ENCODE results near the gene LAMA2. TPM values are rescaled to one million over a fixed set of nuclear protein-coding genes. Genes with fewer than 3 reads are reported as not detected.

LAMA2 gene
- total RNA-seq, 1 experiment from 2014 or later: 2.2 TPM

GRCh38 chr6:129289442-129289841 is 406.5 kb downstream of the LAMA2 start:
- no peak for DNase-seq (ENCODE audit: unreplicated experiment)
- intact Hi-C loops (cut with micrococcal nuclease): no loop called here
- Mint-ChIP-seq H3K4me3 (ENCODE audit: unreplicated experiment) (no peak overlapping the region), H3K9me3 (ENCODE audit: unreplicated experiment) (no peaks in the 10 kb centered on the region), H3K27ac (ENCODE audit: low read depth, unreplicated experiment) (no peak overlapping the region), H3K4me1 (ENCODE audit: insufficient read depth, unreplicated experiment) (no peaks in the 10 kb centered on the region), H3K27me3 (ENCODE audit: insufficient read depth, unreplicated experiment) (peaks cover 47% of the 10 kb centered on the region), H3K36me3 (ENCODE audit: insufficient read depth, unreplicated experiment) (no peaks in the 10 kb centered on the region)
- TF ChIP-seq CTCF (IDR thresholded peaks at IDR 0.05; ENCODE audit: unreplicated experiment): no peak
- BruUV-seq (replicated peaks): no TSS peak
- CTCF ChIA-PET: no interaction called here
- POLR2A ChIA-PET: no interaction called here

GRCh38 chr6:129292836-129293235 is 409.9 kb downstream of the LAMA2 start:
- Mint-ChIP-seq H3K4me1 (ENCODE audit: insufficient read depth, unreplicated experiment) (no peaks in the 10 kb centered on the region), H3K27me3 (ENCODE audit: insufficient read depth, unreplicated experiment) (peaks cover 32% of the 10 kb centered on the region), H3K36me3 (ENCODE audit: insufficient read depth, unreplicated experiment) (no peaks in the 10 kb centered on the region), H3K4me3 (ENCODE audit: unreplicated experiment) (no peak overlapping the region), H3K9me3 (ENCODE audit: unreplicated experiment) (no peaks in the 10 kb centered on the region), H3K27ac (ENCODE audit: low read depth, unreplicated experiment) (no peak overlapping the region)
- ChIA-PET POLR2A (interaction anchor here (0.6 kb wide), 1 partner anchor 28 kb away, joined by 3 read pairs; no protein-coding TSS in a partner anchor), CTCF (interaction anchor here (0.7 kb wide), 1 partner anchor 122 kb away, joined by 3 read pairs; no protein-coding TSS in a partner anchor)
- intact Hi-C loops (cut with micrococcal nuclease): no loop called here
- BruUV-seq (replicated peaks): no TSS peak
- no peak for TF ChIP-seq CTCF (IDR thresholded peaks at IDR 0.05; ENCODE audit: unreplicated experiment)
- no peak for DNase-seq (ENCODE audit: unreplicated experiment)

- no peak for TF ChIP-seq CTCF (IDR thresholded peaks at IDR 0.05; ENCODE audit: unreplicated experiment)
- POLR2A ChIA-PET: interaction anchor here (0.7 kb wide), 1 partner anchor 37 kb away, joined by 3 read pairs; no protein-coding TSS in a partner anchor
Measured at GRCh38 chr6:129297592-129297991, 414.7 kb downstream of the LAMA2 start.

GRCh38 chr6:129302671-129303070 is 419.7 kb downstream of the LAMA2 start:
- no peaks in the 10 kb centered on the region for H3K4me1 Mint-ChIP-seq (ENCODE audit: insufficient read depth, unreplicated experiment)
- H3K27ac Mint-ChIP-seq (ENCODE audit: low read depth, unreplicated experiment): no peak overlapping the region
- no peaks in the 10 kb centered on the region for H3K9me3 Mint-ChIP-seq (ENCODE audit: unreplicated experiment)
- intact Hi-C loops (cut with micrococcal nuclease): no loop called here
- DNase-seq (ENCODE audit: unreplicated experiment): no peak
- peaks cover 66% of the 10 kb centered on the region for H3K27me3 Mint-ChIP-seq (ENCODE audit: insufficient read depth, unreplicated experiment)
- no TSS peak for BruUV-seq (replicated peaks)
- H3K4me3 Mint-ChIP-seq (ENCODE audit: unreplicated experiment): no peak overlapping the region
- POLR2A ChIA-PET: no interaction called here
- TF ChIP-seq CTCF (IDR thresholded peaks at IDR 0.05; ENCODE audit: unreplicated experiment): no peak
- CTCF ChIA-PET: interaction anchor here (0.7 kb wide), 1 partner anchor 53 kb away, joined by 3 read pairs; no protein-coding TSS in a partner anchor
- H3K36me3 Mint-ChIP-seq (ENCODE audit: insufficient read depth, unreplicated experiment): no peaks in the 10 kb centered on the region

More at GRCh38 chr6:129297592-129297991, 414.7 kb downstream of the LAMA2 start:
- no peak overlapping the region for H3K4me3 Mint-ChIP-seq (ENCODE audit: unreplicated experiment)
- H3K9me3 Mint-ChIP-seq (ENCODE audit: unreplicated experiment): no peaks in the 10 kb centered on the region
- CTCF ChIA-PET: interaction anchor here (0.6 kb wide), 1 partner anchor 567 kb away, joined by 6 read pairs; no protein-coding TSS in a partner anchor
- peaks cover 33% of the 10 kb centered on the region for H3K27me3 Mint-ChIP-seq (ENCODE audit: insufficient read depth, unreplicated experiment)
- no peak overlapping the region for H3K27ac Mint-ChIP-seq (ENCODE audit: low read depth, unreplicated experiment)
- H3K4me1 Mint-ChIP-seq (ENCODE audit: insufficient read depth, unreplicated experiment): no peaks in the 10 kb centered on the region
- no peak for DNase-seq (ENCODE audit: unreplicated experiment)
- intact Hi-C loops (cut with micrococcal nuclease): no loop called here
- BruUV-seq (replicated peaks): no TSS peak
- no peaks in the 10 kb centered on the region for H3K36me3 Mint-ChIP-seq (ENCODE audit: insufficient read depth, unreplicated experiment)
